NCI-H345 (cell line): ENCODE measurements around the gene ENTREP3.
"Not testable (repeated sequence)": the region's sequence is repeated elsewhere in the genome, so short reads cannot be mapped to it uniquely, and the experiment has no call there.

Experiments
- DNase-seq: peaks from one replicate; lab custom pipeline; 2025; lab: John Stamatoyannopoulos, UW

ENTREP3 gene, protein sequence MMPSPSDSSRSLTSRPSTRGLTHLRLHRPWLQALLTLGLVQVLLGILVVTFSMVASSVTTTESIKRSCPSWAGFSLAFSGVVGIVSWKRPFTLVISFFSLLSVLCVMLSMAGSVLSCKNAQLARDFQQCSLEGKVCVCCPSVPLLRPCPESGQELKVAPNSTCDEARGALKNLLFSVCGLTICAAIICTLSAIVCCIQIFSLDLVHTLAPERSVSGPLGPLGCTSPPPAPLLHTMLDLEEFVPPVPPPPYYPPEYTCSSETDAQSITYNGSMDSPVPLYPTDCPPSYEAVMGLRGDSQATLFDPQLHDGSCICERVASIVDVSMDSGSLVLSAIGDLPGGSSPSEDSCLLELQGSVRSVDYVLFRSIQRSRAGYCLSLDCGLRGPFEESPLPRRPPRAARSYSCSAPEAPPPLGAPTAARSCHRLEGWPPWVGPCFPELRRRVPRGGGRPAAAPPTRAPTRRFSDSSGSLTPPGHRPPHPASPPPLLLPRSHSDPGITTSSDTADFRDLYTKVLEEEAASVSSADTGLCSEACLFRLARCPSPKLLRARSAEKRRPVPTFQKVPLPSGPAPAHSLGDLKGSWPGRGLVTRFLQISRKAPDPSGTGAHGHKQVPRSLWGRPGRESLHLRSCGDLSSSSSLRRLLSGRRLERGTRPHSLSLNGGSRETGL

DNA sequence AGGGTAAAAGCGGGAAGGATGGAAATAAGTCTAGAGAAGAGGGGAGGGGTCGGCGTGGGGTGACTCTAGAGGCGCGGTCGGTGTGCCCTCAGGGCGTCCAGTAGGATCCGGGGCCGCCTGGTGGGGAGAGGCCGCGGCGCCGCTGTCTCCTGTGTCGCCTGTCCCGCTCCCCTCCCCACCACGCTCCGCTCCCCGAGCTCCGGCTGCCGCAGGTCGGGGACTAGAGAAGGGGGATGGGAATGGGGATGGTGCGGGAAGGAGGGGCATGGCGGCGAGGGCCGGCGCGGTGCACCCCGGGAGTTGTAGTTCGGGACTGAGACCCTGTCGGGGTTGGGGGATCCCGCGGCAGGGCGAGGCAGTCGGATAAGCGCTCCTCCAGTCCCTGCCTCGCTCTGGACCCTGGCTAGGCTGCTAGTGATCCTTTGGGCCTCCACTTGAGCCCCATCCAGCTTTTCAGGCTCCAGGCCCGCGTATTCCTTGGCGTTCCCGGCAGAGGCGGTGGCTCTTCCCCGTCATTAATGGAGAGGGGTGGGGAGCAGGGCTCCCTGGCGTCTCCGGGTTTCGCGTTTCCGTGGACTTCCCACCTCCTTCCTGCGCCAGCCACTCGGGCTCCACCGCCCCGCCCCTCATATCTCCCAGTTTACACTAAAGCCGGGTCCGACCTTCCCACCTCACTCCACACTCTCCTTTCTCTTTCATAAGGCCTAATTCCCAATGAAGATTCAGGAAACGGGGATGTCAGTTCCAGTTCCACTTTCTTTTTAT lies at the start of gene ENTREP3:
TSS of gene ENTREP3 (minus strand) at position 241 of the 765 bp plus-strand sequence. CDS start 606 bp downstream, outside the sequence.
- peak; percentile 96 for DNase-seq

GRCh38 chr1:155304558-155305063 lies 49.3 kb upstream of the ENTREP3 start:
- DNase-seq: no peak

- no peak for DNase-seq
These were observed 46.1 kb upstream of the ENTREP3 start, which contains the start of gene PKLR for GRCh38 chr1:155301342-155301841. TSS of gene PKLR (minus strand) at chr1:155301438. CDS start at chr1:155301395, 43 bp downstream.

- DNase-seq: no peak
These were observed 45.5 kb upstream of the ENTREP3 start for GRCh38 chr1:155300553-155301329.

DNA sequence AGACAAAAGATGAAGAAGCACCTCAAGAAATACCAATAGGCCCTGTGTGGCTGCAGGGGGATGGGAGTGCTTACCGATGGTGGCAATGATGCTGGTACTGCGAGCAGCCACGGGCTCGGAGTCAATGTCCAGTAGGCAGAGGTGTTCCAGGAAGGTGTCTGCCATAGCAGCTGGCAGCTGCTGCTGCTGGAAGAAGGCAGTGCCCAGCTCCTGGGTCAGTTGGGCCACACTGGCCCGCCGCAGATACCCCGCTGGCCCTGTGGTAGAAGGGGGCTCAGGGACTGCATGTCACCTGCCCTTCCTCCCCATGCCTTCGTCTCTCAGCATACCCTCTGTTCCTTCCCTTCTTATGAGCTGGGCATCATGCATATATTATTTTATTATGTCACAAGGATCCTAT lies 44.7 kb upstream of the ENTREP3 start:
- no peak for DNase-seq

DNA sequence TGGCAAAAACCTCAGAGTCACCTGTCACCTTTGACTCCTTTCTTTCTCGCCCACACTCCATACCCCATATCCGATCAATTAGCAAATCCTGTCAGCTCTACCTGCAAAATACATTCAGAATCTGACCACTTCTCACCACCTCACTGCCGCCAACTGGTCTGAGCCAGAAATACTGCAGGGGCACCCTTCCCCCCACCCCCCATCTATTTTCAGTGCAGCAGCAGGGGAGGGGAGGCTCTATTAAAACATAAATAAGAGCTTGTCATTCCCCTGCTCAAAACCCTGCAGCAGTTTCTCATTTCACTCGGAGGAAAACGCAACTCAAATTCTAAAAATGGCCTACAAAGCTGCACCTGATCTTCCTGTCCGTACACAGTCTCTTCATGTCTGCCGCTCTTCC lies 42.1 kb upstream of the ENTREP3 start:
- DNase-seq: no peak

DNA sequence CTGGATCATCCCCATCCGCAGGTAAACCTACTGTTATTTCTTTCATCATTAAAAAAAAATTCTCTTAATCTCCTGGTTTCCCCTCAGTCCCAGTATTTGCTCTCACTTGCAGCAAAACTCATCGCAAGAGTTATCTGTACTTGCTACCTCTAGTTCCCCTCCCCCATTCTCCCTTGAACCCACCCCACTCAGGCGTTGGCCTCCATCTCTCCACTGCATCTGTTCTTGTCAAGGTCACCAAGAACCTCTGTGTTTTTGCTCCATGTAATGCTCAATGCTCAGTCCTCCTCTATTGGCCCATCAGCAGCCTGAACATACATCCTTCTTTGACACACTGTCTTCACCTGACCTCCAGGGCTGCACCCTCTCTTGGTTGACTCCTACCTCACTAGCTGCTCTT lies 41.4 kb upstream of the ENTREP3 start:
- no peak for DNase-seq

DNA sequence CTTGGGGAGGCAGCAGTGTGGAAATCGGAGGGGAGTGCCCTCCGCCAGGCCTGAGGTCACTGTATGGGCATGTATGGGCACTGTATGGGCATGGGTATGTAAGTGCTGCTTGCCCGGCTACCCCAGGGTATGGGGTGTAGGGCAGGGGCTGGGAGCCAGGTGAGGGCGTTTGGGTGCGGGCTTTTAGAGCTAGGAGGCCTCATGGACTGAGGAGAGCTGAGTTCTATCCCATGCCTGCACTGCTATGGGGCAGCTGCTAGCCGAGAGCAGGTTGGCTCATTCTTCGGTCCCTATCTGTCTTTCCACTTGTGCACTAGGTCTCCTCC lies 40.6 kb upstream of the ENTREP3 start:
- DNase-seq: no peak

DNA sequence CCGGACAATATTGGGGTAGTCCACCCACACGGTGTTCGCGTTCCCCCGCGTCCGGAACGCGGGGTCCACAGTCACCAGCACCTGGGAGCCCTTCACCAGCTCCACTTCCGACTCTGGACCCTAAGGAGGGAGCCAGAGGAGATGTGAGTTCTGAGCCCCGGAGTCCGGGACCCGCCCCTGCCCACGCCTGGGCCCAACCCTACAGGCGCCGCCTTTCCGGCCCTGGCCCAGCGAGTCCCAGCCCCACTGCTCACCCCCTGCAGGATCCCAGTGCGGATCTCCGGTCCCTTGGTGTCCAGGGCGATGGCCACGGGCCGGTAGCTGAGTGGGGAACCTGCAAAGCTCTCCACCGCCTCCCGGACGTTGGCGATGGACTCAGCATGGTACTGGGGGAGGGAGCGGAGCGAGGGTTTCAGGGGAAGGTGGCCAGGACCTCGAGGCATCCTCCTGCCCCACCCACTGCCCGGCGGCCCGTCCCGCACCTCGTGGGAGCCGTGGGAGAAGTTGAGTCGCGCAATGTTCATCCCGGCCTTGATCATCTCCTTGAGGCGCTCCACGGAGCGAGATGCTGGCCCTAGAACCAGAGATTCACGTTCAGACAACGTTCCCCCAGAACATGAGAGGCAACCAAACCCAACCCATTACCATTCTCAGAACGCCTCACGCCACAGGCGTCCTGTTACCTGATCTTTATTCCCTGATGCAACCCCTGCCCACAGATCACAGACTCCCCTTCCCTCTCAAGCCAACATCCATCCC lies 40.1 kb upstream of the ENTREP3 start:
- no peak for DNase-seq

GRCh38 chr1:155294520-155295182 lies 39.4 kb upstream of the ENTREP3 start:
- DNase-seq: no peak

DNA sequence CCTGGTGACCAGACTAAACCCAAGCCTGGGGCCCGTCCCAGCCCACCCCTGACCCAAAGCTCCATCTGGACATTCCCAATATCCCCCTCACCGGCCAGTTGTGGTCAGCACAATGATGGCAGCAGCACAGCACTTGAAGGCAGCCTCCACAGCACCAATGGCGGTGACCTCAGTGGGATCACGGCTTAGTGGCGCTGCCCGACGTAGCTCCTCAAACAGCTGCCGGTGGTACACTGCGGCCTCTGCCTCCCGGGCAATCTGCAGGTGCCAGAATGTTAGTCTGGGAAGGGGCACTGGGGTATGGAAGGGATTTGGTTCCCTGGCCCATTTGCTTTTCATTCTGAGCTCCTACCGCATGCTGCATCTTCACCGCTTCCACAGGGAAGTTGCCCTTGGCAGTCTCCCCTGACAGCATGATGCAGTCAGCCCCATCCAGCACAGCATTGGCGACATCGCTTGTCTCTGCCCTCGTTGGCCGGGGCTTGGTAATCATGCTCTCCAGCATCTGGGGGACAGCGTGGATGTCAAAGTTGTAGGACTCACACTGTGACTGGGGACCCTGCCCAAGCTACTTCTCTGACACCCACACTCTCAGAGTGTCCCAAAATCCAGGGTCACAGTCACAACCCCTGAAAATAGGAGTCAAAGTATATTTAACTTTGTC lies 37.9 kb upstream of the ENTREP3 start:
- DNase-seq: no peak

DNA sequence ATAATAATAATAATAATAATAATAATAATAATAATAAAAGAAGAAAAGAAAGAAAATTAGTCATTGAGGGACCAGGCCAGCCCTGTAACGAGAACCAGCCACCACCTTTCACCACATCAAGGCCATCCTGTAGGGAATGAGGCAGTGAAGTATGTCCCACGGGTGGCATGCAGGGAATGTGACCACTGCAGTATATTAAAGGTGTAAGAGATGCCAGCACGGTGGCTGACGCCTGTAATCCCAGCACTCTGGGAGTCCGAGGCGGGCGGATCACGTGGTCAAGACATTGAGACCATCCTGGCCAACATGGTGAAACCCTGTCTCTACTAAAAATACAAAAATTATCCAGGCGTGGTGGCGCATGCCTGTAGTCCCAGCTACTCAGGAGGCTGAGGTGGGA lies 35.7 kb upstream of the ENTREP3 start:
- not testable (repeated sequence) for DNase-seq

DNA sequence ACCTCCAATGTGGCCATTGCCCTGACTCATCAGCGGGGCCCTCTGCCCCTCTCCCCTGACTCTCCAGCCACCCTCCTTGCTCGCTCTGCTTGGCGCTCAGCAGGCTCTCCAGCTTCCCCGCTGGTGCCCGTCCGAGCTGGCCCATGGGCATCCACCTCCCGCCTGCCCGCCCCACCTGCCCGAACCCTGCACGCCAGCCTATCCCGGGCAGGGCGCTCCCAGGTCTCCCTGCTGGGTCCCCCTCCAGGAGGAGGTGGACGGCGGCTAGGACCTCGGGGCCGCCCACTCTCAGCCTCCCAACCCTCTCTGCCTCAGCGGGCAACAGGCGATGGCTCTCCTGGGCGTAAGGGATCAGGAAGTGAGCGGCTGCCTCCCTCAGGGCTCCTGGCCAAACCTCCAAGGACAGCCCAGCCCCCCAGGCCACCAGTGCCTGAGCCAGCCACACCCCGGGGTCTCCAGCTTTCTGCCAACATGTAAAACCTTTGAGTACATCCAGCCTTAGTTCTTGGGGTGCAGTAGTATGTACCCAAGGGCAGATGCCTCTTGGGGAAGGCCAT lies 32.8 kb upstream of the ENTREP3 start:
- no peak for DNase-seq

DNA sequence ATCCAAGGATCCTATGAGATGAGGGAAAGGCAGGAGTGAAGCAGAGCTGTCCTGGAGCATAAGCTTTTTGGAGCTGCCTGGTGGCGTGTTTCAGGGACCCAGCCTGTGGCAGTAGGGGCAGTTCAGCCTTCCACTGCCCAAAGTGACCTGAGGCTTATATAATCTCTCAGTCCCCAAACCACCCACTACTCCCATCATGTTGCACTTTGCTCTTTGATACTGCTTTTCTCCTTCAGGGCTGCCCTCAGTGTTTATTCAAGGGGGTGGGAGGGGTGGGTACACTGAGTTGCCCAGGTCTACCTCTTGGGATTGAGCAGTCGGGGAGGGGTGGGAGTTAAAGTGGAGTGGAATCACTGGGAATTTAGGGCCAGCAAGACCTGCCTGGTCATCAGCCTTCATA lies 31.3 kb upstream of the ENTREP3 start:
- DNase-seq: no peak

GRCh38 chr1:155285631-155286044 lies 30.4 kb upstream of the ENTREP3 start:
- no peak for DNase-seq

DNA sequence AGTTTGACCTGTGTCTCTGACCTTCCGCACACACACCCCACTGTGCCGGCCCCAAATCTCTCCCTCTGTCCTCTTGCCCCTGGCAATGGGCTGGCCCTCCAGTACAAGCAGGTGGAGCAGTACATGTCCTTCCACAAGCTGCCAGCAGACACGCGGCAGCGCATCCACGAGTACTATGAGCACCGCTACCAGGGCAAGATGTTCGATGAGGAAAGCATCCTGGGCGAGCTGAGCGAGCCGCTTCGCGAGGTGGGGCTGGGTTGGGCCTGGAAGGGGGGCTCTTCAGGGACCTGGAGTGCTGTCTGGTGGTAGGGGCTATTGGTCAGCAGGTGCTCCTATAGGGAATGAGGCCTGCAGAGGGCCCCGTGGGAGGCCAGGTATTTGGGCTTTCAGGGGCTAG lies 29.8 kb upstream of the ENTREP3 start:
- DNase-seq: no peak

DNA sequence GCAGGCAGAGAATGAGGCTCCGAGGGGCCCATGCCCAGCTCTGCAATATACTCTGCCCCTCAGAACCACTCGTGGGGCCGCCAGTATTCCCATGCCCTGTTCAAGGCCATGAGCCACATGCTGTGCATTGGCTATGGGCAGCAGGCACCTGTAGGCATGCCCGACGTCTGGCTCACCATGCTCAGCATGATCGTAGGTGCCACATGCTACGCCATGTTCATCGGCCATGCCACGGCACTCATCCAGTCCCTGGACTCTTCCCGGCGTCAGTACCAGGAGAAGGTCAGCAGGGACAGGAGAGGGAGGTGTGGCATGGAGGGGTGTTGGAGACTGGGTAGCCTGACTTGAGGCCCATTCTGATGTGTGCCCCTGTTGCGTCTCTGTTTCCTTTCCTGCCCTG lies 29.2 kb upstream of the ENTREP3 start:
- DNase-seq: no peak

DNA sequence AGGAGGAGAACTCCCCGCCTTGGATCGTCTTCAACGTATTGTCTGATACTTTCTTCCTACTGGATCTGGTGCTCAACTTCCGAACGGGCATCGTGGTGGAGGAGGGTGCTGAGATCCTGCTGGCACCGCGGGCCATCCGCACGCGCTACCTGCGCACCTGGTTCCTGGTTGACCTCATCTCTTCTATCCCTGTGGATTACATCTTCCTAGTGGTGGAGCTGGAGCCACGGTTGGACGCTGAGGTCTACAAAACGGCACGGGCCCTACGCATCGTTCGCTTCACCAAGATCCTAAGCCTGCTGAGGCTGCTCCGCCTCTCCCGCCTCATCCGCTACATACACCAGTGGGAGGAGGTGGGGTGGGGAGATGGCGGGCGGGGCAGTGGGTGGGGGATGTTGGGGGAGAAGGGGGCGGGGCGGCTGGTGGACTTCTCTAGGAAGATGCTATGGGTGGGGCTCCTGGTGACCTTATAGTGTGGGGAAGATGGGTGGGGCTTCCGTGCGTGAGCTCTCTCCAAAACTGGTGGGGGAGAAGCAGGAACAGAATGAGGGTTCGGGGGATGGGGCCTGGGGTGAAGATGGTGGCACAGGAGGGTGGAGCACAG lies 27.3 kb upstream of the ENTREP3 start:
- DNase-seq: no peak

GRCh38 chr1:155279268-155279667 lies 24.0 kb upstream of the ENTREP3 start:
- DNase-seq: no peak
